H54 (cell line): ENCODE measurements around the gene INSM2.

Experiments used
- DNase-seq: peaks from one replicate; pipeline ENCODE4 v3.0.0; 2011; ENCODE audit warnings: low spot score, mixed read lengths; ENCODE audit not compliant: insufficient read length
- FAIRE-seq: peaks from 3 replicates; lab custom pipeline; 2011; peaks lifted over from hg19 to GRCh38; lab: Jason Lieb, UNC
- POLR2A ChIP-seq: IDR thresholded peaks from 2 replicates; pipeline ENCODE4 v1.6.1; 2011; ENCODE audit warnings: low read depth, mild to moderate bottlenecking, low read length

Gene INSM2

DNA sequence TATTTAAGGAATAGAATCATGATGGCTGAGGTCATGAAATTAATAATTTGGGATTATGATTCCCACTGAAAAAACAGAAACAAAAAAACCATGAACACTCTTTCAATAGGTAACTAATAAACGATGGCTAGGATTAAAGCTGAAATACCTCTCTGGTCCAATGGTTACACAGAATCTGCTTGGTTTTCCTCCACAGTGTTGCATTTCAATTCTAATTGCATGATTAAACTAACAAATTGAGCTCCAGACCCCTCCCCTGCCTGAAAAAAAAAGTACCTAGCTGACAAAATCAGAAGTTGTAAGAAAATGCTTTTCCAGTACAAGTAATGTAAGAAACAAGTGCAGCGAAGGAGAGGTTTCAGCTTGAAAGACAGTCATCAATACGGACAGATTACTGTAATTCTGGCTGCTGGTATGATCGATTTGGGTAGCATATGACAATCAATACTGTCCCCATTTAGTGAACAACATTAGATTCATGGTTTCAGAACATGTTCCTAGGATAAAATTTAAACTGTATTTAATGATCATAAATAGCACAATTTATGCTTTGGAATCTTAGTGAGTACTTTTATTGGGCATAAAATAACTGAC lies 32.0 kb downstream of the INSM2 start:
- no peak for FAIRE-seq
- DNase-seq: no peak
- TF ChIP-seq POLR2A: no peak

DNA sequence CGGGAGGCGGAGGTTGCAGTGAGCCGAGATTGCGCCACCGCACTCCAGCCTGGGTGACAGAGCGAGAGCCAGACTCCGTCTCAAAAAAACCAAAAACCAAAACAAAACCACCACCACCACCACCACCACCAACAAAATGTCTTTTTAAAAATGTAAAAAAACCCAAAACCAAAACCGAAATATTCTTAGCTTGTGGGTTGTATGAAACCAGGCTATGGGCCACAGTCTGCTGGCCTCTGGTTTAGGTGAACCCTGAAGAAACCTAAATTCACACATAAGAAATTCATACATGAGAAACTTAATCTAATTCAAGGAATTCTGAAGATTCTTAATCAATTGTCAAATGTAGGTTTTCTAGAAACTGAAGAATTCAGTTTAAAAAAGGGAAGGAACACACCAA lies 37.6 kb downstream of the INSM2 start:
- FAIRE-seq (no peak), DNase-seq (no peak)
- TF ChIP-seq POLR2A: no peak

DNA sequence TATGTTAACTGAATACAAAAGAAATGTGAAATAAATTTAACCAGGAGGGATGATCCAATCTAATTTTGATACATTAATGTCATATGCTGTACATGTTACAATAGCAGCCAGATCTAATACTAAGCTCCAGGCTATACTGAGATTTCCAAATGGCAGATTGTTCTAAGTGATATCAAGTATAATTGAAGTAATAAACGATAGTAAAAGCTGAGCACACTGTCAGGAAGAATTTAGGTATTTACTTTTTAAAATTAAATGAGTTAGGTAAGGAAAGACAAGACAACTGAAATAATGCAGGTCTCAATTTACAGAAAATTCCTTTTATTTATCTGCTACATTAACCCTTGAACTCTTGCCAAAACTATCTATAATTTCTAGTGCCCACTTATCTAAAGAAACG lies 39.9 kb downstream of the INSM2 start:
- FAIRE-seq (no peak), DNase-seq (no peak)
- no peak for TF ChIP-seq POLR2A

DNA sequence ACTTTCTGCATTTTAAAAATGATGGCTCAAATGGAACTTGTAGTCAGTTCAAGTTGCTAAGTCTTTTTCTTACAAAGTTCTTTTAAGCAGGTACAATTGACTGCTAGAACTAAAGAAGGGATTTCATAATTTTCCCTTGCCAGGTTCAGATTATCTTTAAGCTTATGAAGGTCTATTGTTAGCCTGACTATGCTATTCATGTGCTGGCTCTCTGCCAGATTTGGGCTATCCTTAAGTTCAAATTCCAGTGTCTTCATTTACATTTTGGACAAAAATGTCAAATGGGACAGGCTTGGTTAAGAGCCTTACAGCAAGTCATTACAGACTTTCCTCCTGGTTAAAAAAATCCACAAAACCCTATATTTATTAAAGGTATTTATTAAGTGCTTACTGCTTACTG lies 42.3 kb downstream of the INSM2 start:
- no peak for TF ChIP-seq POLR2A
- DNase-seq (no peak), FAIRE-seq (no peak)

DNA sequence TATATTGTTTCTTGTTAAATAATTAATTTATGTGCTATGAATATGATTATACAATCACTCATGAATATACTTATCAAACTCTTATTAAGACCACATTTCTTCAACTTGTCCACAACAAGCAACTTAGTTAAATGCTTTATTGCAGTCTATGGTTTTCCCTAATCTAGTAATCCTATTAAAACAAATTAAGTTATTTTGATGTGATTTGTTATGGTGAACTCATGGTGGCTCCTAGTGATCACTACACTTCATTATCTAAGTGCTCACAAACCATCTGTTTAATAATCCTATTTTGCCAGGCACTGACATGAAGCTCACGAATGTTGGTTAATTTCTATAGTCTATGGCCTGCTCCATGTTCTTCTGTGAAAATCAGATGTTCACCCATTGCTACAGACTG lies 42.9 kb downstream of the INSM2 start:
- FAIRE-seq (no peak), DNase-seq (no peak)
- TF ChIP-seq POLR2A: no peak

DNA sequence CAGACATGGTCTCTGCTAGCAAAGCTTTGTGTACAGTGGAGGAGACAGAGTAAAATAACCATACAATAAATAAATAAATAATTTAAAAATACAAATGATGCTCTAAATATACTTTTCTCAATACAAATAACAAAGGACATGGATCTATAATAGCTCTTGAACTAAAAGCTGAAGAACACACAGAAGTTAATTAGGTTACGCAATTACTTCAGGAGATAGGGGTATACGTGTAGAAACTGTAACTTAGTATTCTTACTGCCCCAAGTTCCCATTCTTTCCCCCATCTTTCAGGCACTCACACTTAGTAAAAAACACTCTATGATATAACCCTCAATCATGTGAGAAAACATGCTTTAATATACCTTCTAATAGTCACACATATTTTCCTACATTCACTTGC lies 44.2 kb downstream of the INSM2 start:
- DNase-seq: no peak
- no peak for FAIRE-seq
- no peak for TF ChIP-seq POLR2A

DNA sequence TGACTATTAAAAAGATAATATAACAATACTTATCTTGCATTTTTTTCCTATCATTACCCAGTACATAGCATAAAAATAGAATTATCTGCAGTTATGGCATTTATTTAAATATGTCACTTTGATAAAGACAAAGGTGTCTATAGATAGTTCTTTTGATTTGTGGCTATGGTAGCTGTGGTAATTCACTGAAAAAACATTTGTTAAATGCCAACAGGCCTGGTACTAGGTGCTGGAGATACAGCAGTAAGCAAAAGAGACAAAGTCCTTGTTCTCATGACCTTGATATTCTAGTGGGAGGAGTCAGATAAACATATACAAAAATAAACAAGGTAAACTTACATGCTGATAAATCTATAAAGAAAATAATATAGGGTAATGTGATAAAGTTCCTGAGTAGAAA lies 44.7 kb downstream of the INSM2 start:
- FAIRE-seq: no peak
- DNase-seq: no peak
- TF ChIP-seq POLR2A: no peak
